ENCODE data around the gene SLC24A4.

The SLC24A4 gene

DNA sequence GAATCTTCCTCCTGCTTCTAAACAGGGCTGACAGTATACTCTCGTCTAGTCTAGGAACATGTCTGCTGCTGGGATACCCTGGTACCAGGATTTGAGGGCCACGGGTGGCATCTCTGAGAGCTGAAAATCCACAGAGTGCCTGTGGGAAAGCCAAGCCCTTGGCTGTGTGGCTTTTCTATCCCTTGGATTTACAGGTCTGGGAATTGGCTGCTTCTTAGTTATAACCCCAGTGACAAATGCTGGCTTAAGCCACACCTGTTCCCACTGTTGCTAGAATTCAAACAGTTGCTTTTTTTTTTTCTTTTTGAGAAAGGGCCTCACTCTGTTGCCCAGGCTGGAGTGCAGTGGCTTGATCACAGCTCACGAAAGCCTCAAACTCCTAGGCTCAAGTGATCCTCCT, 176.3 kb downstream of the SLC24A4 start:
- no peak overlapping the region for H3K18ac ChIP-seq (ENCODE audit: low read length)
- H2BK5ac ChIP-seq (ENCODE audit: low read length): no peak overlapping the region
- no peak overlapping the region for H4K91ac ChIP-seq (ENCODE audit: low read depth, low read length, poor library complexity)
- H2BK120ac ChIP-seq (ENCODE audit: low read depth, low read length): no peak overlapping the region
- no peak overlapping the region for H3K9ac ChIP-seq (ENCODE audit: low read depth, low read length, poor library complexity)
- H2AK5ac ChIP-seq (ENCODE audit: low read depth, low read length): no peak overlapping the region
- no peaks in the 10 kb centered on the region for H3K79me1 ChIP-seq (ENCODE audit: low read depth, low read length)
- no peak overlapping the region for H3K14ac ChIP-seq (ENCODE audit: low read length)
- H3K9me3 ChIP-seq (replicated peaks in 1 of 2; ENCODE audit: control insufficient read depth in 2 of 2, insufficient read depth in 1 of 2, low read depth in 1 of 2, low read length in 2 of 2): no peaks in the 10 kb centered on the region
- H2BK15ac ChIP-seq (ENCODE audit: low read length): no peak overlapping the region
- no CpG with 5 or more reads among the region's 3 CpGs for WGBS, 2 donors (ENCODE audit: extremely low coverage in 2 of 2, insufficient read length in 2 of 2, insufficient replicate concordance in 1 of 2)
- H2BK12ac ChIP-seq (ENCODE audit: low read length): no peak overlapping the region
- H3K27ac ChIP-seq (replicated peaks; ENCODE audit: low read length): no peak overlapping the region
- peaks cover 4 to 10% of the 10 kb centered on the region in 2 donors for H3K4me1 ChIP-seq (ENCODE audit: control insufficient read depth in 2 of 2, insufficient read depth in 1 of 2, low read depth in 1 of 2, low read length in 2 of 2)
- no peaks in the 10 kb centered on the region for H3K36me3 ChIP-seq (replicated peaks in 1 of 2; ENCODE audit: control insufficient read depth in 2 of 2, insufficient read depth in 2 of 2, low read length in 2 of 2)
- no peak overlapping the region for H4K8ac ChIP-seq (ENCODE audit: low read depth, low read length)
- DNase-seq (ENCODE audit: low spot score): no peak
- no peaks in the 10 kb centered on the region for H3K27me3 ChIP-seq (ENCODE audit: control insufficient read depth in 3 of 3, insufficient read depth in 3 of 3, low read depth in 1 of 3, low read length in 3 of 3)
- H3K4me2 ChIP-seq (ENCODE audit: insufficient read depth, low read length, poor library complexity, severe bottlenecking): no peak overlapping the region
- H3K23ac ChIP-seq (ENCODE audit: low read depth, low read length, poor library complexity): no peak overlapping the region
- H3K4ac ChIP-seq (ENCODE audit: low read length): no peak overlapping the region
- no peak overlapping the region for H3K4me3 ChIP-seq (ENCODE audit: low read length in 2 of 2)
- no peak overlapping the region for H2AFZ ChIP-seq (ENCODE audit: low read length)

DNA sequence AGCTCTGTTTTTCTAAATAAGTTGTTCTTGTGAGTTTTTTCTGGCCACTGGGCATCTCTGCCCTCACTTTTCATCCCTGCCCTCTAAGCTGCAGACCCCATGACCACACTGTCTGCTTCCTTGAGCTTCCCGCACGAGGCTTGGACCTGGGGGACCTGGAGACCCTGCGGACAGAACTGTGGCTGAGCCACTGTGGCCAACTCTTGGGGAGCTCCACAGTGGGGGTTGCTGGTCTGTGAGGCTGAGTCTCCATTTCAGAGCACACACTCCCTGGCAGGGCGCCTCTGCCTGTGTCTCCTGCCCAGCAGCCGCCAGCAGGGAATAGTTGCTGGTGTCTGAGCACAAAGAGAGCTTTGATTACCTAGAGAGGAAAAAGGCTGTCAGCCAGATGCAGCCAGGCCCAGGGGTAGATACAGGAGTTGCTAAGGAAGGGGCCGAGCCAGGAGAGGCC, 177.6 kb downstream of the SLC24A4 start:
- no peak overlapping the region for H2BK5ac ChIP-seq (ENCODE audit: low read length)
- H3K79me1 ChIP-seq (ENCODE audit: low read depth, low read length): no peaks in the 10 kb centered on the region
- peak overlapping the region; percentile 24 for H2AFZ ChIP-seq (ENCODE audit: low read length)
- H3K14ac ChIP-seq (ENCODE audit: low read length): no peak overlapping the region
- H3K23ac ChIP-seq (ENCODE audit: low read depth, low read length, poor library complexity): no peak overlapping the region
- no peak for DNase-seq (ENCODE audit: low spot score)
- no peak overlapping the region for H3K4me2 ChIP-seq (ENCODE audit: insufficient read depth, low read length, poor library complexity, severe bottlenecking)
- peak overlapping the region; percentile 38 for H3K18ac ChIP-seq (ENCODE audit: low read length)
- H3K27ac ChIP-seq (replicated peaks; ENCODE audit: low read length): no peak overlapping the region
- H4K8ac ChIP-seq (ENCODE audit: low read depth, low read length): no peak overlapping the region
- no CpG with 5 or more reads among the region's 6 CpGs for WGBS, 2 donors (ENCODE audit: extremely low coverage in 2 of 2, insufficient read length in 2 of 2, insufficient replicate concordance in 1 of 2)
- no peak overlapping the region for H3K9ac ChIP-seq (ENCODE audit: low read depth, low read length, poor library complexity)
- H3K4ac ChIP-seq (ENCODE audit: low read length): no peak overlapping the region
- H3K9me3 ChIP-seq (replicated peaks in 1 of 2; ENCODE audit: control insufficient read depth in 2 of 2, insufficient read depth in 1 of 2, low read depth in 1 of 2, low read length in 2 of 2): no peaks in the 10 kb centered on the region
- no peak overlapping the region for H2BK15ac ChIP-seq (ENCODE audit: low read length)
- no peak overlapping the region for H2AK5ac ChIP-seq (ENCODE audit: low read depth, low read length)
- H3K4me1 ChIP-seq (ENCODE audit: control insufficient read depth in 2 of 2, insufficient read depth in 1 of 2, low read depth in 1 of 2, low read length in 2 of 2): peaks cover 4 to 10% of the 10 kb centered on the region in 2 donors
- no peak overlapping the region for H2BK120ac ChIP-seq (ENCODE audit: low read depth, low read length)
- H2BK12ac ChIP-seq (ENCODE audit: low read length): no peak overlapping the region
- H3K27me3 ChIP-seq (ENCODE audit: control insufficient read depth in 3 of 3, insufficient read depth in 3 of 3, low read depth in 1 of 3, low read length in 3 of 3): peaks cover 0 to 1% (median 0%) of the 10 kb centered on the region in 3 experiments
- no peaks in the 10 kb centered on the region for H3K36me3 ChIP-seq (replicated peaks in 1 of 2; ENCODE audit: control insufficient read depth in 2 of 2, insufficient read depth in 2 of 2, low read length in 2 of 2)
- no peak overlapping the region for H4K91ac ChIP-seq (ENCODE audit: low read depth, low read length, poor library complexity)
- no peak overlapping the region for H3K4me3 ChIP-seq (ENCODE audit: low read length in 2 of 2)

DNA sequence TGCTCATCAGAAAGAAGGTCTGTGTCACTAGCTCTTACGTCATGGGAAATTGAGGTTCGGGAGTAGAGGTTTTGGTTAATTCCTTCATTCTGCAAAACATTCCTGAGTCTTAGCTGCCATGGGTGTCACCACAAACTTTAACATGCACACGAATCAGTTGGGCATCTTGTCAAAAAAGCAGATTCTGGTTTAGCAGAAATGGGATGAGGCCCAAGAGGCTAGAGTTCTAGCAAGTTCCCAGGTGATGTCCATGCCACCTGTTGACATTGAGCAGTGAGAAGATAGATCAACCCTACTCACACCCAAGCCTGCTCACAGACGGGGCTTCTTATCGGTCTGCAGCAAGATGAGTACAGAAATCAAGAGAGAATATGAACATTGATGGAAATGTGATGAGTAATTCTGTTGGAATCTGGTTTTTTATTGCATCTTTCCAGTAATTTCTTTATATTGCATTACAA, 179.0 kb downstream of the SLC24A4 start:
- H4K8ac ChIP-seq (ENCODE audit: low read depth, low read length): no peak overlapping the region
- no peak overlapping the region for H3K4me2 ChIP-seq (ENCODE audit: insufficient read depth, low read length, poor library complexity, severe bottlenecking)
- H3K18ac ChIP-seq (ENCODE audit: low read length): no peak overlapping the region
- peaks cover 0 to 3% (median 0%) of the 10 kb centered on the region in 3 experiments for H3K27me3 ChIP-seq (ENCODE audit: control insufficient read depth in 3 of 3, insufficient read depth in 3 of 3, low read depth in 1 of 3, low read length in 3 of 3)
- H2AK5ac ChIP-seq (ENCODE audit: low read depth, low read length): no peak overlapping the region
- no peak overlapping the region for H3K9ac ChIP-seq (ENCODE audit: low read depth, low read length, poor library complexity)
- no peak overlapping the region for H2BK120ac ChIP-seq (ENCODE audit: low read depth, low read length)
- H3K9me3 ChIP-seq (replicated peaks in 1 of 2; ENCODE audit: control insufficient read depth in 2 of 2, insufficient read depth in 1 of 2, low read depth in 1 of 2, low read length in 2 of 2): no peaks in the 10 kb centered on the region
- no peak overlapping the region for H3K23ac ChIP-seq (ENCODE audit: low read depth, low read length, poor library complexity)
- H2BK15ac ChIP-seq (ENCODE audit: low read length): no peak overlapping the region
- H3K14ac ChIP-seq (ENCODE audit: low read length): no peak overlapping the region
- H3K4ac ChIP-seq (ENCODE audit: low read length): no peak overlapping the region
- H4K91ac ChIP-seq (ENCODE audit: low read depth, low read length, poor library complexity): no peak overlapping the region
- H3K27ac ChIP-seq (replicated peaks; ENCODE audit: low read length): no peak overlapping the region
- no peak overlapping the region for H2AFZ ChIP-seq (ENCODE audit: low read length)
- DNase-seq (ENCODE audit: low spot score): no peak
- no peak overlapping the region for H2BK5ac ChIP-seq (ENCODE audit: low read length)
- no peaks in the 10 kb centered on the region for H3K36me3 ChIP-seq (replicated peaks in 1 of 2; ENCODE audit: control insufficient read depth in 2 of 2, insufficient read depth in 2 of 2, low read length in 2 of 2)
- H3K79me1 ChIP-seq (ENCODE audit: low read depth, low read length): no peaks in the 10 kb centered on the region
- H3K4me3 ChIP-seq (ENCODE audit: low read length in 2 of 2): no peak overlapping the region
- peaks cover 4 to 10% of the 10 kb centered on the region in 2 donors for H3K4me1 ChIP-seq (ENCODE audit: control insufficient read depth in 2 of 2, insufficient read depth in 1 of 2, low read depth in 1 of 2, low read length in 2 of 2)
- no peak overlapping the region for H2BK12ac ChIP-seq (ENCODE audit: low read length)
- no CpG with 5 or more reads among the region's 5 CpGs for WGBS, 2 donors (ENCODE audit: extremely low coverage in 2 of 2, insufficient read length in 2 of 2, insufficient replicate concordance in 1 of 2)

DNA sequence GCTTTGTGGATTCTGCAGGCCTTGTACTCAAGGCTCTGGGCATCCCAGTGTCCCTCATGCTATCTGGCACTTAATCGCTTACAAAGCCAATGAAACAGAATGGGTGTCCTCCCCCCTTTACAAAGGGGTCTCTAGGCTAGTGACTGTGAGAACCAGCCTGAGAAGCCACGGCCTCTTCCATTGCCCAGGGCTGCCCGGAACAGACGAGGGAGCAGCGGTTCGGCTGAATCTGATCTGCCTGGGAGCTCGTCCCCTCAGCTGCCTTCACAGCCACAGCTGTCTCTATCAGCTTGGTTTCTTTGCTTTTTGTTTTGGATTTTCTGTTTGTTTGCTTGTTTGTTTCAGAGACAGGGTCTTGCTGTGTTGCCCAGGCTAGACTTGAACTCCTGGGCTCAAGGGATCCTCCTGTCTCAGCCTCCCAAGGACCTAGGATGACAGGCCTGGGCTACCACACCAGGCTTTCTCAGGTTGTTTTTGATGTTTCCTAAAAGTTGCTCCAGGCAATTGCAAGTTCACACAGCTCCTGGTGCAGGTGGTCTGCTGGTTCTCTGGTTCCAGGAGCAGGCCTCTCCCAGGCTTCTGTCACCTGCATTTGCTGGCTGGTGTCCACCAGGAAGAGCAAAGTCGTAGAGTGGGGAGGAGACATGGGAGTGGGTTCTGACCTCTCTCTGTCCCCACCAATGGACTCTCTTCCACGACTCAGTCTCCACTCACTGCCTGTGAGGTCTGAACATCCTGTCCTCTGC, 179.7 kb downstream of the SLC24A4 start:
- Histone ChIP-seq H3K4me1 (ENCODE audit: control insufficient read depth in 2 of 2, insufficient read depth in 1 of 2, low read depth in 1 of 2, low read length in 2 of 2) (peaks cover 0 to 5% of the 10 kb centered on the region in 2 donors), H3K9me3 (replicated peaks in 1 of 2; ENCODE audit: control insufficient read depth in 2 of 2, insufficient read depth in 1 of 2, low read depth in 1 of 2, low read length in 2 of 2) (no peaks in the 10 kb centered on the region), H3K79me1 (ENCODE audit: low read depth, low read length) (no peaks in the 10 kb centered on the region), H2BK15ac (ENCODE audit: low read length) (no peak overlapping the region), H3K36me3 (replicated peaks in 1 of 2; ENCODE audit: control insufficient read depth in 2 of 2, insufficient read depth in 2 of 2, low read length in 2 of 2) (no peaks in the 10 kb centered on the region), H2BK120ac (ENCODE audit: low read depth, low read length) (no peak overlapping the region), H3K27ac (replicated peaks; ENCODE audit: low read length) (no peak overlapping the region), H3K14ac (ENCODE audit: low read length) (no peak overlapping the region), H4K91ac (ENCODE audit: low read depth, low read length, poor library complexity) (no peak overlapping the region), H2AFZ (ENCODE audit: low read length) (no peak overlapping the region), H3K4me3 (ENCODE audit: low read length in 2 of 2) (no peak overlapping the region), H3K4ac (ENCODE audit: low read length) (no peak overlapping the region), H4K8ac (ENCODE audit: low read depth, low read length) (no peak overlapping the region), H3K23ac (ENCODE audit: low read depth, low read length, poor library complexity) (no peak overlapping the region), H3K27me3 (ENCODE audit: control insufficient read depth in 3 of 3, insufficient read depth in 3 of 3, low read depth in 1 of 3, low read length in 3 of 3) (peaks cover 0 to 3% (median 0%) of the 10 kb centered on the region in 3 experiments), H2BK5ac (ENCODE audit: low read length) (no peak overlapping the region), H3K4me2 (ENCODE audit: insufficient read depth, low read length, poor library complexity, severe bottlenecking) (no peak overlapping the region), H3K18ac (ENCODE audit: low read length) (no peak overlapping the region), H2AK5ac (ENCODE audit: low read depth, low read length) (no peak overlapping the region), H2BK12ac (ENCODE audit: low read length) (no peak overlapping the region), H3K9ac (ENCODE audit: low read depth, low read length, poor library complexity) (no peak overlapping the region)
- DNase-seq (ENCODE audit: low spot score): no peak
- WGBS, 2 donors (ENCODE audit: extremely low coverage in 2 of 2, insufficient read length in 2 of 2, insufficient replicate concordance in 1 of 2): no CpG with 5 or more reads among the region's 9 CpGs
